ENCODE measurements around the gene IRF2BPL. TPM values are rescaled to one million over a fixed set of nuclear protein-coding genes. Genes with fewer than 3 reads are reported as not detected.

The IRF2BPL gene
- total RNA-seq, 2 experiments from 2014 or later: 70.9 to 71.8 TPM

GRCh38 chr14:77062261-77062660 is 33.8 kb upstream of the IRF2BPL start:
- Histone ChIP-seq H3K36me3 (ENCODE audit: insufficient read depth, low read length) (no peaks in the 10 kb centered on the region), H3K4me3 (ENCODE audit: low read length) (no peak overlapping the region), H3K4me1 (ENCODE audit: insufficient read depth, low read length) (peaks cover 7% of the 10 kb centered on the region), H3K27ac (ENCODE audit: low read depth in 1 of 2, low read length in 2 of 2) (no peak overlapping the region), H3K9me3 (ENCODE audit: control insufficient read depth in 1 of 2, insufficient read depth in 1 of 2, low read length in 2 of 2) (no peaks in the 10 kb centered on the region), H3K27me3 (ENCODE audit: control insufficient read depth in 1 of 2, insufficient read depth in 2 of 2, low read length in 2 of 2) (no peaks in the 10 kb centered on the region)
- no peaks in the 10 kb centered on the region for H3K9me3 Mint-ChIP-seq
- H3K27ac Mint-ChIP-seq: no peak overlapping the region
- H3K27me3 Mint-ChIP-seq: no peaks in the 10 kb centered on the region
- H3K4me1 Mint-ChIP-seq (ENCODE audit: low read depth): no peaks in the 10 kb centered on the region
- no peak overlapping the region for H3K4me3 Mint-ChIP-seq
- no peaks in the 10 kb centered on the region for H3K36me3 Mint-ChIP-seq (ENCODE audit: low read depth)
- ChIA-PET CTCF (no interaction called here), POLR2A (no interaction called here)
- no peak for ATAC-seq (ENCODE audit: poor library complexity)
- TF ChIP-seq CTCF (IDR thresholded peaks at IDR 0.05): no peak
- intact Hi-C loops (cut with DNase I, micrococcal nuclease): no loop called here
- DNase-seq: no peak

- Histone ChIP-seq H3K36me3 (ENCODE audit: insufficient read depth, low read length) (no peaks in the 10 kb centered on the region), H3K9me3 (ENCODE audit: control insufficient read depth in 1 of 2, insufficient read depth in 1 of 2, low read length in 2 of 2) (peaks cover 0 to under 1% of the 10 kb centered on the region in 2 experiments), H3K27me3 (ENCODE audit: control insufficient read depth in 1 of 2, insufficient read depth in 2 of 2, low read length in 2 of 2) (no peaks in the 10 kb centered on the region), H3K27ac (ENCODE audit: low read depth in 1 of 2, low read length in 2 of 2) (no peak overlapping the region), H3K4me1 (ENCODE audit: insufficient read depth, low read length) (peaks cover 7% of the 10 kb centered on the region), H3K4me3 (ENCODE audit: low read length) (no peak overlapping the region)
- intact Hi-C loops (cut with DNase I, micrococcal nuclease): no loop called here
- Mint-ChIP-seq H3K27me3 (no peaks in the 10 kb centered on the region), H3K4me3 (no peak overlapping the region), H3K4me1 (ENCODE audit: low read depth) (no peaks in the 10 kb centered on the region), H3K9me3 (no peaks in the 10 kb centered on the region), H3K36me3 (ENCODE audit: low read depth) (no peaks in the 10 kb centered on the region), H3K27ac (no peak overlapping the region)
- ChIA-PET CTCF (interaction anchor here (2.4 kb wide), 1 partner anchor 8 kb away, joined by 17 read pairs; no protein-coding TSS in a partner anchor), POLR2A (no interaction called here)
- ATAC-seq (ENCODE audit: poor library complexity): no peak
- no peak for DNase-seq
- no peak for TF ChIP-seq CTCF (IDR thresholded peaks at IDR 0.05)
Measured at GRCh38 chr14:77061630-77062257, 33.2 kb upstream of the IRF2BPL start.

- no peaks in the 10 kb centered on the region for H3K27me3 ChIP-seq (ENCODE audit: control insufficient read depth in 1 of 2, insufficient read depth in 2 of 2, low read length in 2 of 2)
- intact Hi-C loops (cut with DNase I, micrococcal nuclease): no loop called here
- peaks cover 22% of the 10 kb centered on the region for H3K4me1 ChIP-seq (ENCODE audit: insufficient read depth, low read length)
- no peaks in the 10 kb centered on the region for H3K27me3 Mint-ChIP-seq
- H3K9me3 Mint-ChIP-seq: no peaks in the 10 kb centered on the region
- DNase-seq: peak in 5 of 14 experiments; percentile 26 to 64 (median 39)
- CTCF ChIA-PET: interaction anchor here (0.6 to 2.4 kb wide), 8 partner anchors 11 to 187 kb away, joined by 3 to 17 read pairs (median 4); no protein-coding TSS in a partner anchor
- no peak overlapping the region for H3K27ac ChIP-seq (ENCODE audit: low read depth in 1 of 2, low read length in 2 of 2)
- POLR2A ChIA-PET: interaction anchor here (1.2 kb wide), 1 partner anchor 97 kb away, joined by 4 read pairs; no protein-coding TSS in a partner anchor
- H3K4me3 Mint-ChIP-seq: no peak overlapping the region
- H3K27ac Mint-ChIP-seq: no peak overlapping the region
- peaks cover 10% of the 10 kb centered on the region for H3K4me1 Mint-ChIP-seq (ENCODE audit: low read depth)
- no peaks in the 10 kb centered on the region for H3K36me3 Mint-ChIP-seq (ENCODE audit: low read depth)
- ATAC-seq (ENCODE audit: poor library complexity): peak; percentile 41
- peaks cover 0 to 10% of the 10 kb centered on the region in 2 experiments for H3K9me3 ChIP-seq (ENCODE audit: control insufficient read depth in 1 of 2, insufficient read depth in 1 of 2, low read length in 2 of 2)
- H3K4me3 ChIP-seq (ENCODE audit: low read length): no peak overlapping the region
- TF ChIP-seq CTCF (IDR thresholded peaks at IDR 0.05): no peak
- no peaks in the 10 kb centered on the region for H3K36me3 ChIP-seq (ENCODE audit: insufficient read depth, low read length)
Measured at GRCh38 chr14:77059276-77059915, 30.9 kb upstream of the IRF2BPL start.
